ENCODE data around the gene ADCK1. TPM values are rescaled to one million over a fixed set of nuclear protein-coding genes. Genes with fewer than 3 reads are reported as not detected.

The ADCK1 gene
- total RNA-seq, 1 experiment from 2014 or later = 10.1 TPM

GRCh38 chr14:77964586-77964985, 164.7 kb downstream of the ADCK1 start:
- CTCF ChIA-PET = no interaction called here

GRCh38 chr14:77965050-77965449, 165.1 kb downstream of the ADCK1 start:
- no peaks in the 10 kb centered on the region for H3K27me3 ChIP-seq (ENCODE audit: control insufficient read depth, insufficient read depth, low read length)
- BruUV-seq (replicated peaks) = no TSS peak
- POLR2A ChIA-PET = no interaction called here
- in situ Hi-C loops (cut with HindIII; ENCODE audit: low pct_unique_long_range_greater_than_20kb, low sequenced_read_pairs) = no loop called here
- ATAC-seq = no peak
- no peaks in the 10 kb centered on the region for H3K36me3 ChIP-seq (ENCODE audit: control insufficient read depth, insufficient read depth, low read length)
- DNase-seq (ENCODE audit: low read depth, low spot score) = no peak
- CTCF ChIA-PET = no interaction called here
- no peaks in the 10 kb centered on the region for H3K9me3 ChIP-seq (ENCODE audit: control insufficient read depth, insufficient read depth, low read depth, low read length)
- intact Hi-C loops (cut with micrococcal nuclease; ENCODE audit: unreplicated experiment) = no loop called here
- TF ChIP-seq SIN3A (IDR thresholded peaks at IDR 0.05; ENCODE audit: borderline replicate concordance, insufficient read depth, low read depth, low read length) (no peak), TCF7L2 (IDR thresholded peaks at IDR 0.05; ENCODE audit: low read depth, low read length) (no peak), POLR2AphosphoS5 (IDR thresholded peaks at IDR 0.05; ENCODE audit: low read depth, low read length) (no peak), REST (IDR thresholded peaks at IDR 0.05; ENCODE audit: insufficient read depth in 1 of 2, low read depth in 2 of 2, low read length in 1 of 2) (no peak)
- TF ChIP-seq, protein P1, sequence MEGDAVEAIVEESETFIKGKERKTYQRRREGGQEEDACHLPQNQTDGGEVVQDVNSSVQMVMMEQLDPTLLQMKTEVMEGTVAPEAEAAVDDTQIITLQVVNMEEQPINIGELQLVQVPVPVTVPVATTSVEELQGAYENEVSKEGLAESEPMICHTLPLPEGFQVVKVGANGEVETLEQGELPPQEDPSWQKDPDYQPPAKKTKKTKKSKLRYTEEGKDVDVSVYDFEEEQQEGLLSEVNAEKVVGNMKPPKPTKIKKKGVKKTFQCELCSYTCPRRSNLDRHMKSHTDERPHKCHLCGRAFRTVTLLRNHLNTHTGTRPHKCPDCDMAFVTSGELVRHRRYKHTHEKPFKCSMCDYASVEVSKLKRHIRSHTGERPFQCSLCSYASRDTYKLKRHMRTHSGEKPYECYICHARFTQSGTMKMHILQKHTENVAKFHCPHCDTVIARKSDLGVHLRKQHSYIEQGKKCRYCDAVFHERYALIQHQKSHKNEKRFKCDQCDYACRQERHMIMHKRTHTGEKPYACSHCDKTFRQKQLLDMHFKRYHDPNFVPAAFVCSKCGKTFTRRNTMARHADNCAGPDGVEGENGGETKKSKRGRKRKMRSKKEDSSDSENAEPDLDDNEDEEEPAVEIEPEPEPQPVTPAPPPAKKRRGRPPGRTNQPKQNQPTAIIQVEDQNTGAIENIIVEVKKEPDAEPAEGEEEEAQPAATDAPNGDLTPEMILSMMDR (IDR thresholded peaks at IDR 0.05) = no peak
- no peak overlapping the region for H3K27ac ChIP-seq (ENCODE audit: low read length)
- H3K4me1 ChIP-seq (ENCODE audit: control insufficient read depth, insufficient read depth, low read length) = no peaks in the 10 kb centered on the region
- no peak overlapping the region for H3K4me3 ChIP-seq (ENCODE audit: low read depth in 2 of 2, low read length in 2 of 2)

More at GRCh38 chr14:77964586-77964985, 164.7 kb downstream of the ADCK1 start:
- ATAC-seq (no peak), DNase-seq (ENCODE audit: low read depth, low spot score) (no peak)
- Histone ChIP-seq H3K4me1 (ENCODE audit: control insufficient read depth, insufficient read depth, low read length) (no peaks in the 10 kb centered on the region), H3K4me3 (ENCODE audit: low read depth in 2 of 2, low read length in 2 of 2) (no peak overlapping the region), H3K27ac (ENCODE audit: low read length) (no peak overlapping the region), H3K9me3 (ENCODE audit: control insufficient read depth, insufficient read depth, low read depth, low read length) (no peaks in the 10 kb centered on the region), H3K36me3 (ENCODE audit: control insufficient read depth, insufficient read depth, low read length) (no peaks in the 10 kb centered on the region), H3K27me3 (ENCODE audit: control insufficient read depth, insufficient read depth, low read length) (no peaks in the 10 kb centered on the region)
- no TSS peak for BruUV-seq (replicated peaks)
- POLR2A ChIA-PET = no interaction called here
- TF ChIP-seq SIN3A (IDR thresholded peaks at IDR 0.05; ENCODE audit: borderline replicate concordance, insufficient read depth, low read depth, low read length) = no peak
- TF ChIP-seq, protein P1 (IDR thresholded peaks at IDR 0.05) = no peak
- TF ChIP-seq TCF7L2 (IDR thresholded peaks at IDR 0.05; ENCODE audit: low read depth, low read length) = no peak
- TF ChIP-seq REST (IDR thresholded peaks at IDR 0.05; ENCODE audit: insufficient read depth in 1 of 2, low read depth in 2 of 2, low read length in 1 of 2) = no peak
- TF ChIP-seq POLR2AphosphoS5 (IDR thresholded peaks at IDR 0.05; ENCODE audit: low read depth, low read length) = no peak
- in situ Hi-C loops (cut with HindIII; ENCODE audit: low pct_unique_long_range_greater_than_20kb, low sequenced_read_pairs) = no loop called here
- intact Hi-C loops (cut with micrococcal nuclease; ENCODE audit: unreplicated experiment) = no loop called here
